Lower leg skin (tissue), 4 donors: Measurements from ENCODE around the gene VAV2. TPM values are rescaled to one million over a fixed set of nuclear protein-coding genes. Genes with fewer than 3 reads are reported as not detected.
A peak's percentile ranks its signal among the peaks of the same experiment; 100 is the strongest.

Experiments used
- DNase-seq, 2 donors: peaks; one replicate each; pipeline ENCODE4 v3.0.0-alpha.2; 2019; ENCODE audit warnings: low spot score in 2 of 2
- H3K4me3 ChIP-seq: fragments of 200-600 bp; sonication (generic); 2 replicates; pipeline ENCODE4 v1.5.1; 2017; ENCODE audit warnings: mild to moderate bottlenecking, low read depth; ENCODE audit not compliant: poor library complexity, severe bottlenecking
- CTCF ChIP-seq, 3 donors: fragments of 450-650 bp; IDR thresholded peaks; one replicate each; pipeline ENCODE4 v1.5.1; 2016; ENCODE audit warnings: antibody characterized with exemption in 3 of 3, mild to moderate bottlenecking in 3 of 3, moderate library complexity in 2 of 3
- POLR2A ChIP-seq, 2 donors: fragments of 450-650 bp; IDR thresholded peaks; one replicate each; pipeline ENCODE4 v1.6.1; 2016 to 2017; ENCODE audit warnings: antibody characterized with exemption in 2 of 2, mild to moderate bottlenecking in 1 of 2, moderate library complexity in 1 of 2
- WGBS, 2 donors: methylation state at CpG; one replicate each; pipeline ENCODE4 v1.1.5; 2018; 5-methylcytosine and 5-hydroxymethylcytosine counted together
- intact Hi-C: fragments of 100-400 bp; cut with DNase I; formaldehyde crosslinking; loops from one replicate; pipeline ENCODE4 v1.15.0; 2023; ENCODE audit warnings: low total_unique reads
- total RNA-seq, 4 donors: library from RNA; depleted of rRNA; stranded (reverse); fragments of >200 nt; gene quantifications; one replicate each; pipeline ENCODE4 v1.1.0, GENCODE V29; 2016

The VAV2 gene
- total RNA-seq, 4 donors from 2014 or later, result 6.8 to 9.1 (median 7.5) TPM

GRCh38 chr9:133760713-133761290, 231.3 kb downstream of the VAV2 start:
- no CpG with 5 or more reads among the region's 11 CpGs for WGBS, 2 donors
- DNase-seq, result peak in 1 of 2 donors; percentile 9
- intact Hi-C loops, result no loop called here
- no peak overlapping the region for H3K4me3 ChIP-seq
- no peak for TF ChIP-seq POLR2A (IDR thresholded peaks at IDR 0.05)
- TF ChIP-seq CTCF (IDR thresholded peaks at IDR 0.05), result no peak

- intact Hi-C loops, result no loop called here
- peak in 1 of 2 donors; percentile 34 for DNase-seq
- WGBS, 2 donors, result 91 to 95% methylated on average over 3 of the region's 11 CpGs
- TF ChIP-seq CTCF (IDR thresholded peaks at IDR 0.05) (no peak), POLR2A (IDR thresholded peaks at IDR 0.05) (no peak)
- H3K4me3 ChIP-seq, result no peak overlapping the region
These were observed 232.2 kb downstream of the VAV2 start for GRCh38 chr9:133759946-133760345.

DNA sequence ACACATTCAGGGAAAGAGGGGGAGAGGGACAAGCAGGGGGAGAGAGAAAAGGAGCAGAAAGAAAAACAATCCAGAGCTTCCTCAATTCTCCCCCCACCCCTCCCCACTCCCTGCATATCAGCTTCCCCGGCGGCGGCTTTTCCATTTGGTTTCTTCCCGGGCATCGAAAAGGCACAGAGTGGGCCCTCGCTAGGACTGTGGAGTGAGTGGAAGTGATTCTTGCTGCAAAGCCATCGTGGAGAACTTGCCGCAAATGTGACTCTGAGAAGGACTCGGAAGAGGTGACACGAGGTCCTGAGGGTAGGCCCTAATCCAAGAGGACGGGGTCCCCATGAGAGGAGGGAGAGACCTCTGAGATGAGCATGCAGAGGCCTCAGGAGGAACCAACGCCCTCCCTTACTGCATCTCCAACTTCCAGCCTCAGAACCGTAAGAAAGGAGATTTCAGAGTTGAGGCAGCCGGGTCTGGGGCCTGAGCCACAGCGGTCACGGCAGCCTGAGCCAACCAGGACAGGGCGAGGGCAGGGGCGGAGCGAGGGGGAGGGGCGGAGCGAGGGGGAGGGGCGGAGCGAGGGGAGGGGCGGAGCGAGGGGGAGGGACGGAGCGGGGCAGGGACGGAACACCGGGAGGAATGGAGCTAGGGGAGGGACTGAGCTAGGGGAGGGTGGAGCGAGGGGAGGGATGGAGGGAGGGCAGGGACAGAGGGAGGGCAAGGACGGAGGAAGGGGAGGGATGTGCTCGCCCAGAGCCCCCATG, 232.8 kb downstream of the VAV2 start:
- 73 to 81% methylated on average over 23 to 32 of the region's 32 CpGs for WGBS, 2 donors
- intact Hi-C loops, result no loop called here
- TF ChIP-seq CTCF (IDR thresholded peaks at IDR 0.05) (no peak), POLR2A (IDR thresholded peaks at IDR 0.05) (no peak)
- no peak overlapping the region for H3K4me3 ChIP-seq
- peak in 1 of 2 donors; percentile 52 for DNase-seq

DNA sequence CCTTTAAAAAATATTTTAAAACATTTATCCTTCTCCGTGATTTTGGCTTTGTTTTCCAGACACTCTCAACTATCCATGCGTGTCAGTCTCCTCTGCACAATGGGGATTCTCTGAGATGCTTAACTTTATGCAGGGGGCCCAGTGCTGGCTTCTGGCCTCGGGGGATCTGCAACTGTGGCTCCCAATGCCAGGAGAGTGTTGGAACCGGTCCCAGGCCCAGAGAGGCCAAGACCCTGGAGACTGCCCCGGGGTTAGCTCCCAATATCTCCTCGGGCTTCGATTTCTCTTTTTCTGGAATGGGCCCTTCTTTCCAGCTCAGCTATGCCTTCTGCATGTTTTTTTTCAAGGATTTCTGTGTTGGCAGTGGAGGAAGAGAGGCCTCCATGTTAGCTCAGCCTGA, 233.9 kb downstream of the VAV2 start:
- 79 to 81% methylated on average over 7 of the region's 7 CpGs for WGBS, 2 donors

GRCh38 chr9:133754688-133755227, 237.4 kb downstream of the VAV2 start:
- peak in 1 of 2 donors; percentile 15 for DNase-seq
- TF ChIP-seq POLR2A (IDR thresholded peaks at IDR 0.05) (no peak), CTCF (IDR thresholded peaks at IDR 0.05) (no peak)
- 40 to 50% methylated on average over 9 of the region's 9 CpGs for WGBS, 2 donors
- intact Hi-C loops, result no loop called here
- H3K4me3 ChIP-seq, result no peak overlapping the region

More for the DNA sequence above, 233.9 kb downstream of the VAV2 start:
- no peak for TF ChIP-seq CTCF (IDR thresholded peaks at IDR 0.05)
- TF ChIP-seq POLR2A (IDR thresholded peaks at IDR 0.05), result no peak
- peak in 1 of 2 donors; percentile 75 for DNase-seq
- H3K4me3 ChIP-seq, result no peak overlapping the region
- intact Hi-C loops, result no loop called here
